Astrocyte (in vitro differentiated cells and primary cell): Measurements from ENCODE around the gene RGMB. TPM values are rescaled to one million over a fixed set of nuclear protein-coding genes. Genes with fewer than 3 reads are reported as not detected.

Experiments
- DNase-seq: peaks from one replicate; pipeline ENCODE4 v3.0.0-alpha.2; 2010; ENCODE audit warnings: low read depth
- FAIRE-seq: peaks from 2 replicates; lab custom pipeline; 2011; peaks lifted over from hg19 to GRCh38; lab: Jason Lieb, UNC
- H2AFZ ChIP-seq: 2 replicates; pipeline ENCODE4 v1.6.0; 2012; ENCODE audit warnings: low read depth, low read length, inconsistent platforms
- H3K27ac ChIP-seq: 2 replicates; pipeline ENCODE4 v1.5.1; 2011; ENCODE audit warnings: low read depth, low read length, inconsistent platforms
- H3K27me3 ChIP-seq: 2 replicates; pipeline ENCODE4 v1.6.0; 2011; ENCODE audit warnings: low read length, inconsistent platforms; ENCODE audit not compliant: insufficient read depth
- H3K36me3 ChIP-seq: 2 replicates; pipeline ENCODE4 v1.5.1; 2011; ENCODE audit warnings: low read length, inconsistent platforms; ENCODE audit not compliant: insufficient read depth
- H3K4me1 ChIP-seq: 2 replicates; pipeline ENCODE4 v1.5.1; 2011; ENCODE audit warnings: low read length, inconsistent platforms; ENCODE audit not compliant: insufficient read depth
- H3K4me2 ChIP-seq: 2 replicates; pipeline ENCODE4 v1.6.0; 2012; ENCODE audit warnings: low read length, inconsistent platforms
- H3K4me3 ChIP-seq: 2 replicates; pipeline ENCODE4 v1.5.1; 2011; ENCODE audit warnings: low read depth, mild to moderate bottlenecking, low read length, inconsistent platforms; ENCODE audit not compliant: insufficient read depth
- H3K79me2 ChIP-seq: 2 replicates; pipeline ENCODE4 v1.6.0; 2012; ENCODE audit warnings: mild to moderate bottlenecking, low read length, inconsistent platforms; ENCODE audit not compliant: insufficient read depth
- H3K9ac ChIP-seq: 2 replicates; pipeline ENCODE4 v1.6.0; 2012; ENCODE audit warnings: mild to moderate bottlenecking, low read length, inconsistent platforms
- H3K9me3 ChIP-seq: 2 replicates; pipeline ENCODE4 v1.5.1; 2012; ENCODE audit warnings: low read depth, mild to moderate bottlenecking, low read length, inconsistent platforms; ENCODE audit not compliant: insufficient read depth
- H4K20me1 ChIP-seq: 2 replicates; pipeline ENCODE4 v1.6.0; 2012; ENCODE audit warnings: low read length, inconsistent platforms; ENCODE audit not compliant: insufficient read depth
- H3K27ac Mint-ChIP-seq: one replicate; pipeline ENCODE4 v1.8.0; 2021; ENCODE audit warnings: mild to moderate bottlenecking, mixed read lengths; ENCODE audit not compliant: unreplicated experiment
- H3K27me3 Mint-ChIP-seq: one replicate; pipeline ENCODE4 v1.8.0; 2021; ENCODE audit warnings: low read depth, mixed read lengths; ENCODE audit not compliant: unreplicated experiment
- H3K36me3 Mint-ChIP-seq: one replicate; pipeline ENCODE4 v1.8.0; 2021; ENCODE audit warnings: low read depth, mixed read lengths; ENCODE audit not compliant: unreplicated experiment
- H3K4me1 Mint-ChIP-seq: one replicate; pipeline ENCODE4 v1.8.0; 2021; ENCODE audit warnings: low read depth, mixed read lengths; ENCODE audit not compliant: unreplicated experiment
- H3K4me3 Mint-ChIP-seq: one replicate; pipeline ENCODE4 v1.8.0; 2021; ENCODE audit warnings: mild to moderate bottlenecking, moderate library complexity, mixed read lengths; ENCODE audit not compliant: unreplicated experiment
- H3K9me3 Mint-ChIP-seq: one replicate; pipeline ENCODE4 v1.8.0; 2021; ENCODE audit warnings: mild to moderate bottlenecking, mixed read lengths; ENCODE audit not compliant: unreplicated experiment
- CTCF ChIP-seq: IDR thresholded peaks from 2 replicates; pipeline ENCODE4 v1.5.1; 2011; ENCODE audit warnings: low read depth, mild to moderate bottlenecking, inconsistent platforms, low read length, moderate library complexity; ENCODE audit not compliant: insufficient read depth
- EZH2 ChIP-seq: IDR thresholded peaks from 2 replicates; pipeline ENCODE4 v1.6.1; 2012; ENCODE audit warnings: mild to moderate bottlenecking, low read length, inconsistent platforms; ENCODE audit not compliant: insufficient read depth
- total RNA-seq: library from RNA; stranded (reverse); gene quantifications from 2 replicates; pipeline ENCODE4 v1.2.1, GENCODE V29; 2021

Gene RGMB
- total RNA-seq, 1 donor from 2014 or later: 48.7 TPM

- H3K27ac ChIP-seq: no peak overlapping the region
Measured at GRCh38 chr5:98755406-98755805, 18.1 kb upstream of the RGMB start.

GRCh38 chr5:98757978-98758377 is 15.5 kb upstream of the RGMB start:
- Histone ChIP-seq H4K20me1 (no peaks in the 10 kb centered on the region), H3K4me1 (peaks cover 3% of the 10 kb centered on the region), H2AFZ (no peak overlapping the region), H3K9me3 (no peaks in the 10 kb centered on the region), H3K27me3 (no peaks in the 10 kb centered on the region), H3K36me3 (no peaks in the 10 kb centered on the region), H3K4me2 (no peak overlapping the region), H3K27ac (no peak overlapping the region), H3K4me3 (no peak overlapping the region), H3K79me2 (no peaks in the 10 kb centered on the region), H3K9ac (no peak overlapping the region)
- no peak for TF ChIP-seq EZH2
- no peak for TF ChIP-seq CTCF
- Mint-ChIP-seq H3K4me1 (no peaks in the 10 kb centered on the region), H3K27ac (no peak overlapping the region), H3K36me3 (no peaks in the 10 kb centered on the region), H3K9me3 (peaks cover 3% of the 10 kb centered on the region), H3K27me3 (no peaks in the 10 kb centered on the region), H3K4me3 (no peak overlapping the region)
- DNase-seq (no peak), FAIRE-seq (no peak)

More at GRCh38 chr5:98755406-98755805, 18.1 kb upstream of the RGMB start:
- H3K36me3 ChIP-seq: no peaks in the 10 kb centered on the region
- Mint-ChIP-seq H3K4me1 (no peaks in the 10 kb centered on the region), H3K9me3 (peaks cover 2% of the 10 kb centered on the region), H3K36me3 (no peaks in the 10 kb centered on the region), H3K27ac (no peak overlapping the region), H3K4me3 (no peak overlapping the region), H3K27me3 (no peaks in the 10 kb centered on the region)
- FAIRE-seq (no peak), DNase-seq (peak; percentile 74)
- H3K79me2 ChIP-seq: no peaks in the 10 kb centered on the region
- TF ChIP-seq CTCF: no peak
- no peak for TF ChIP-seq EZH2
- no peak overlapping the region for H3K4me3 ChIP-seq
- no peak overlapping the region for H2AFZ ChIP-seq
- no peaks in the 10 kb centered on the region for H4K20me1 ChIP-seq
- H3K9ac ChIP-seq: no peak overlapping the region
- no peak overlapping the region for H3K4me2 ChIP-seq
- no peaks in the 10 kb centered on the region for H3K9me3 ChIP-seq
- no peaks in the 10 kb centered on the region for H3K27me3 ChIP-seq
- H3K4me1 ChIP-seq: no peaks in the 10 kb centered on the region

GRCh38 chr5:98763001-98763630 is 10.3 kb upstream of the RGMB start:
- Mint-ChIP-seq H3K4me3 (no peak overlapping the region), H3K36me3 (no peaks in the 10 kb centered on the region), H3K27ac (peak overlapping the region; percentile 86), H3K9me3 (peaks cover 1% of the 10 kb centered on the region), H3K4me1 (peaks cover 17% of the 10 kb centered on the region), H3K27me3 (no peaks in the 10 kb centered on the region)
- no peak overlapping the region for H2AFZ ChIP-seq
- DNase-seq (peak; percentile 89), FAIRE-seq (peak; percentile 93)
- H3K36me3 ChIP-seq: no peaks in the 10 kb centered on the region
- no peaks in the 10 kb centered on the region for H4K20me1 ChIP-seq
- H3K4me3 ChIP-seq: no peak overlapping the region
- no peaks in the 10 kb centered on the region for H3K79me2 ChIP-seq
- TF ChIP-seq EZH2: no peak
- TF ChIP-seq CTCF: no peak
- H3K27me3 ChIP-seq: no peaks in the 10 kb centered on the region
- peaks cover 10% of the 10 kb centered on the region for H3K4me1 ChIP-seq
- H3K4me2 ChIP-seq: peak overlapping the region; percentile 55
- no peaks in the 10 kb centered on the region for H3K9me3 ChIP-seq
- no peak overlapping the region for H3K9ac ChIP-seq
- H3K27ac ChIP-seq: peak overlapping the region; percentile 68
